ENCODE results near the gene E4F1. TPM values are rescaled to one million over a fixed set of nuclear protein-coding genes. Genes with fewer than 3 reads are reported as not detected.

The E4F1 gene
- total and polyA plus RNA-seq, 10 of the 15 experiments (the other 5 are each of a cell fraction or from before 2014, with no cell fraction given), result 0.23 to 36.5 (median 14.5) TPM

DNA sequence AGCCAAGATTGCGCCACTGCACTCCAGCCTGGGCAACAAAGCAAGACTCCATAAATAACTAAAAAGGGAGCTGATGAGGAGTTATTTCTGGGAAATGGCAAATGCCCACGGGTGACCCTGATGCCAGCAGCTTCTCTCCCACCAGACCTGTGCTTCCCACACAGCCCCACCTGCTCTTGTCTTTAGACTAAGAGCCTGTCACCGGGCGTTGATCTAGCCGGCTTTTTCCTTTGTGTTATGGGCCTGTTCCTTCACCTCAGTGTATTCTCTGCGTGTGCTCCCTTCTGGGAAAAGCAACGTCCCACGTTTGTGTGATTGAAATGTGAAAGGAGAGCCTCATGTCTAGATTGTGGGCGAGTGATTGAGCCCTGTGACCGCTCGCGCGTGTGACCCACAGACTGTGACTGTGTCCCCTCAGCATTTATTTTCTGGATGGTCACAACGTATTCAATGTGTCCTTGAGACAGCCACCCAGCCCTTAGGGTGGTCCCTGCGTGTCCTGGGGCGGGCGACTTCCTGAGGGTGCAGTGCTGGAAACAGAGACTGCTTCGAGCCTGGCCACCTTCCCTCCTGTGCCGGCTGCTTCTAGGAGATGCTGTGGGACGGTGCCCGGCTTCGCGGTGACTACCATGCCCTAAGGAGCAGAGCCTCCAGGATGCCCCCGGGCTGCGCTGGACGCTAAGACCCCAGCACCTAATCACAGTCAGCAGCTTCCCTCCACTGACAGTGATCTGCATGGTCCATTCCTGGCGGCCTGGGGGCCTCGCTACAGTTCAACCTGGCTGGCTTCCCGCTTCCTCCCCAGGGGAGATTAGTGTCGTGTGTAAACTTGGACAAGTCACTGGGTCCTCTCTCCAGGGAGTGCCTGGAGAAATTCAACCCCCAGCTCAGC lies 52.3 kb downstream of the E4F1 start:
- BruUV-seq (replicated peaks), result no TSS peak
- SMC1A ChIA-PET (ENCODE audit: uncharacterized antibody, unreplicated experiment), result no interaction called here
- Histone ChIP-seq H3K9me3 (replicated peaks; ENCODE audit: control insufficient read depth, insufficient read depth, low read length) (no peaks in the 10 kb centered on the region), H3K79me2 (ENCODE audit: control insufficient read depth, insufficient read depth, low read length) (no peaks in the 10 kb centered on the region), H3K4me1 (ENCODE audit: control insufficient read depth, insufficient read depth, low read length) (no peaks in the 10 kb centered on the region), H3K27ac (ENCODE audit: control insufficient read depth, insufficient read depth) (no peak overlapping the region), H3K9ac (ENCODE audit: control insufficient read depth, insufficient read depth, low read length) (no peak overlapping the region), H2AFZ (ENCODE audit: control insufficient read depth, low read depth, low read length) (no peak overlapping the region), H3K4me2 (ENCODE audit: control insufficient read depth, insufficient read depth) (no peak overlapping the region), H3K4me3 (no peak overlapping the region), H3K36me3 (ENCODE audit: control insufficient read depth in 2 of 2, insufficient read depth in 2 of 2, low read length in 1 of 2) (no peaks in the 10 kb centered on the region), H4K20me1 (ENCODE audit: control insufficient read depth, insufficient read depth) (no peaks in the 10 kb centered on the region), H3K27me3 (replicated peaks in 1 of 2; ENCODE audit: control insufficient read depth in 2 of 2, insufficient read depth in 2 of 2, low read length in 1 of 2) (no peaks in the 10 kb centered on the region)
- intact Hi-C loops (cut with micrococcal nuclease; ENCODE audit: unreplicated experiment) (no loop called here), in situ Hi-C loops (cut with MboI) (no loop called here)
- no peak for ATAC-seq
- no peak for DNase-seq (ENCODE audit: low read depth, low spot score)
- FAIRE-seq, result no peak
- CTCF ChIA-PET, result no interaction called here
- WGBS (ENCODE audit: insufficient coverage, insufficient replicate concordance, low lambda C conversion rate, missing lambda C conversion rate), result 72% methylated on average over 30 of the region's 30 CpGs
- TF ChIP-seq PML (IDR thresholded peaks at IDR 0.05; ENCODE audit: low read length) (no peak), TBL1XR1 (IDR thresholded peaks at IDR 0.05; ENCODE audit: low read depth, low read length) (no peak), BRCA1 (IDR thresholded peaks at IDR 0.05; ENCODE audit: low read depth, low read length) (no peak), RELA (IDR thresholded peaks at IDR 0.05; ENCODE audit: borderline replicate concordance, partially characterized antibody) (no peak), ESRRA (IDR thresholded peaks at IDR 0.05; ENCODE audit: low read length) (no peak), BMI1 (IDR thresholded peaks at IDR 0.05; ENCODE audit: borderline replicate concordance) (no peak), TCF7 (IDR thresholded peaks at IDR 0.05; ENCODE audit: borderline replicate concordance) (no peak), CBX5 (IDR thresholded peaks at IDR 0.05; ENCODE audit: low read depth) (no peak)
- TF ChIP-seq, protein P1, sequence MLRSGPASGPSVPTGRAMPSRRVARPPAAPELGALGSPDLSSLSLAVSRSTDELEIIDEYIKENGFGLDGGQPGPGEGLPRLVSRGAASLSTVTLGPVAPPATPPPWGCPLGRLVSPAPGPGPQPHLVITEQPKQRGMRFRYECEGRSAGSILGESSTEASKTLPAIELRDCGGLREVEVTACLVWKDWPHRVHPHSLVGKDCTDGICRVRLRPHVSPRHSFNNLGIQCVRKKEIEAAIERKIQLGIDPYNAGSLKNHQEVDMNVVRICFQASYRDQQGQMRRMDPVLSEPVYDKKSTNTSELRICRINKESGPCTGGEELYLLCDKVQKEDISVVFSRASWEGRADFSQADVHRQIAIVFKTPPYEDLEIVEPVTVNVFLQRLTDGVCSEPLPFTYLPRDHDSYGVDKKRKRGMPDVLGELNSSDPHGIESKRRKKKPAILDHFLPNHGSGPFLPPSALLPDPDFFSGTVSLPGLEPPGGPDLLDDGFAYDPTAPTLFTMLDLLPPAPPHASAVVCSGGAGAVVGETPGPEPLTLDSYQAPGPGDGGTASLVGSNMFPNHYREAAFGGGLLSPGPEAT (IDR thresholded peaks at IDR 0.05; ENCODE audit: low read depth), result no peak
- TF ChIP-seq, protein P2, sequence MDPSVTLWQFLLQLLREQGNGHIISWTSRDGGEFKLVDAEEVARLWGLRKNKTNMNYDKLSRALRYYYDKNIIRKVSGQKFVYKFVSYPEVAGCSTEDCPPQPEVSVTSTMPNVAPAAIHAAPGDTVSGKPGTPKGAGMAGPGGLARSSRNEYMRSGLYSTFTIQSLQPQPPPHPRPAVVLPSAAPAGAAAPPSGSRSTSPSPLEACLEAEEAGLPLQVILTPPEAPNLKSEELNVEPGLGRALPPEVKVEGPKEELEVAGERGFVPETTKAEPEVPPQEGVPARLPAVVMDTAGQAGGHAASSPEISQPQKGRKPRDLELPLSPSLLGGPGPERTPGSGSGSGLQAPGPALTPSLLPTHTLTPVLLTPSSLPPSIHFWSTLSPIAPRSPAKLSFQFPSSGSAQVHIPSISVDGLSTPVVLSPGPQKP (IDR thresholded peaks at IDR 0.05; ENCODE audit: low read depth, low read length), result no peak
- TF ChIP-seq, protein P3, sequence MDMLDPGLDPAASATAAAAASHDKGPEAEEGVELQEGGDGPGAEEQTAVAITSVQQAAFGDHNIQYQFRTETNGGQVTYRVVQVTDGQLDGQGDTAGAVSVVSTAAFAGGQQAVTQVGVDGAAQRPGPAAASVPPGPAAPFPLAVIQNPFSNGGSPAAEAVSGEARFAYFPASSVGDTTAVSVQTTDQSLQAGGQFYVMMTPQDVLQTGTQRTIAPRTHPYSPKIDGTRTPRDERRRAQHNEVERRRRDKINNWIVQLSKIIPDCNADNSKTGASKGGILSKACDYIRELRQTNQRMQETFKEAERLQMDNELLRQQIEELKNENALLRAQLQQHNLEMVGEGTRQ (IDR thresholded peaks at IDR 0.05; ENCODE audit: borderline replicate concordance, low read depth, low read length), result no peak
- TF ChIP-seq, protein P4, sequence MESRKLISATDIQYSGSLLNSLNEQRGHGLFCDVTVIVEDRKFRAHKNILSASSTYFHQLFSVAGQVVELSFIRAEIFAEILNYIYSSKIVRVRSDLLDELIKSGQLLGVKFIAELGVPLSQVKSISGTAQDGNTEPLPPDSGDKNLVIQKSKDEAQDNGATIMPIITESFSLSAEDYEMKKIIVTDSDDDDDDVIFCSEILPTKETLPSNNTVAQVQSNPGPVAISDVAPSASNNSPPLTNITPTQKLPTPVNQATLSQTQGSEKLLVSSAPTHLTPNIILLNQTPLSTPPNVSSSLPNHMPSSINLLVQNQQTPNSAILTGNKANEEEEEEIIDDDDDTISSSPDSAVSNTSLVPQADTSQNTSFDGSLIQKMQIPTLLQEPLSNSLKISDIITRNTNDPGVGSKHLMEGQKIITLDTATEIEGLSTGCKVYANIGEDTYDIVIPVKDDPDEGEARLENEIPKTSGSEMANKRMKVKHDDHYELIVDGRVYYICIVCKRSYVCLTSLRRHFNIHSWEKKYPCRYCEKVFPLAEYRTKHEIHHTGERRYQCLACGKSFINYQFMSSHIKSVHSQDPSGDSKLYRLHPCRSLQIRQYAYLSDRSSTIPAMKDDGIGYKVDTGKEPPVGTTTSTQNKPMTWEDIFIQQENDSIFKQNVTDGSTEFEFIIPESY (IDR thresholded peaks at IDR 0.05), result no peak
- POLR2A ChIA-PET, result interaction anchor here (0.5 kb wide), 1 partner anchor 81 kb away, joined by 3 read pairs; no protein-coding TSS in a partner anchor
- RAD21 ChIA-PET (ENCODE audit: unreplicated experiment), result interaction anchor here (0.6 kb wide), 1 partner anchor 14 kb away, joined by 3 read pairs; no protein-coding TSS in a partner anchor
